ENCODE data around the gene EDARADD. TPM values are rescaled to one million over a fixed set of nuclear protein-coding genes. Genes with fewer than 3 reads are reported as not detected.
"Not testable (repeated sequence)": the region's sequence is repeated elsewhere in the genome, so short reads cannot be mapped to it uniquely, and the experiment has no call there.

The EDARADD gene
- total RNA-seq, 2 experiments from 2014 or later, result 1.6 TPM

GRCh38 chr1:236502972-236503639, 109.0 kb downstream of the EDARADD start:
- H3K4me1 Mint-ChIP-seq, result peaks cover 9% of the 10 kb centered on the region
- H3K27me3 Mint-ChIP-seq, result peaks cover 5% of the 10 kb centered on the region
- H3K4me3 Mint-ChIP-seq, result peak overlapping the region; percentile 50
- H3K27ac Mint-ChIP-seq, result peak overlapping the region; percentile 8
- no peaks in the 10 kb centered on the region for H3K9me3 Mint-ChIP-seq
- H3K36me3 Mint-ChIP-seq, result no peaks in the 10 kb centered on the region
- DNase-seq, result no peak

GRCh38 chr1:236504338-236504737, 110.3 kb downstream of the EDARADD start:
- H3K27me3 Mint-ChIP-seq, DNase-seq, H3K4me3 Mint-ChIP-seq, H3K27ac Mint-ChIP-seq, H3K36me3 Mint-ChIP-seq, H3K9me3 Mint-ChIP-seq: not testable (repeated sequence)
- peaks cover 13% of the 10 kb centered on the region for H3K4me1 Mint-ChIP-seq

GRCh38 chr1:236507022-236507700, 113.1 kb downstream of the EDARADD start:
- H3K9me3 Mint-ChIP-seq, result no peaks in the 10 kb centered on the region
- no peak overlapping the region for H3K27ac Mint-ChIP-seq

GRCh38 chr1:236508593-236509027, 114.5 kb downstream of the EDARADD start:
- Mint-ChIP-seq H3K4me3 (no peak overlapping the region), H3K9me3 (no peaks in the 10 kb centered on the region), H3K27me3 (peaks cover 6% of the 10 kb centered on the region), H3K4me1 (peaks cover 3% of the 10 kb centered on the region), H3K27ac (no peak overlapping the region), H3K36me3 (no peaks in the 10 kb centered on the region)
- DNase-seq, result no peak

More at GRCh38 chr1:236507022-236507700, 113.1 kb downstream of the EDARADD start:
- Mint-ChIP-seq H3K4me1 (peaks cover 13% of the 10 kb centered on the region), H3K4me3 (no peak overlapping the region), H3K27me3 (peaks cover 11% of the 10 kb centered on the region), H3K36me3 (no peaks in the 10 kb centered on the region)
- DNase-seq, result no peak

GRCh38 chr1:236509203-236509602, 115.1 kb downstream of the EDARADD start:
- Mint-ChIP-seq H3K36me3 (no peaks in the 10 kb centered on the region), H3K27me3 (peaks cover 6% of the 10 kb centered on the region), H3K27ac (no peak overlapping the region), H3K4me3 (no peak overlapping the region), H3K9me3 (no peaks in the 10 kb centered on the region), H3K4me1 (peaks cover 3% of the 10 kb centered on the region)
- DNase-seq, result no peak

GRCh38 chr1:236509647-236510401, 115.7 kb downstream of the EDARADD start:
- DNase-seq, result no peak
- Mint-ChIP-seq H3K27ac (no peak overlapping the region), H3K9me3 (no peaks in the 10 kb centered on the region), H3K4me1 (peaks cover 3% of the 10 kb centered on the region), H3K4me3 (no peak overlapping the region), H3K27me3 (peaks cover 6% of the 10 kb centered on the region), H3K36me3 (no peaks in the 10 kb centered on the region)

- Mint-ChIP-seq H3K9me3 (no peaks in the 10 kb centered on the region), H3K27ac (no peak overlapping the region), H3K36me3 (no peaks in the 10 kb centered on the region), H3K4me3 (no peak overlapping the region), H3K27me3 (peaks cover 6% of the 10 kb centered on the region), H3K4me1 (peaks cover 9% of the 10 kb centered on the region)
- DNase-seq, result no peak
Observed at GRCh38 chr1:236511735-236512418, 117.8 kb downstream of the EDARADD start.

GRCh38 chr1:236514703-236515442, 120.8 kb downstream of the EDARADD start:
- no peaks in the 10 kb centered on the region for H3K9me3 Mint-ChIP-seq
- H3K36me3 Mint-ChIP-seq, result no peaks in the 10 kb centered on the region
- H3K4me3 Mint-ChIP-seq, result no peak overlapping the region

GRCh38 chr1:236515443-236515958, 121.4 kb downstream of the EDARADD start:
- Mint-ChIP-seq H3K9me3 (no peaks in the 10 kb centered on the region), H3K36me3 (no peaks in the 10 kb centered on the region), H3K27ac (no peak overlapping the region), H3K27me3 (no peaks in the 10 kb centered on the region), H3K4me3 (no peak overlapping the region), H3K4me1 (peaks cover 7% of the 10 kb centered on the region)
- DNase-seq, result no peak

More at GRCh38 chr1:236514703-236515442, 120.8 kb downstream of the EDARADD start:
- no peak for DNase-seq
- Mint-ChIP-seq H3K4me1 (peaks cover 7% of the 10 kb centered on the region), H3K27ac (no peak overlapping the region), H3K27me3 (no peaks in the 10 kb centered on the region)

- Mint-ChIP-seq H3K27ac (no peak overlapping the region), H3K36me3 (no peaks in the 10 kb centered on the region), H3K27me3 (no peaks in the 10 kb centered on the region), H3K9me3 (no peaks in the 10 kb centered on the region), H3K4me3 (peak overlapping the region; percentile 49), H3K4me1 (peaks cover 7% of the 10 kb centered on the region)
- no peak for DNase-seq
Observed at GRCh38 chr1:236516929-236517704, 123.0 kb downstream of the EDARADD start.

- no peak overlapping the region for H3K4me3 Mint-ChIP-seq
- no peaks in the 10 kb centered on the region for H3K36me3 Mint-ChIP-seq
- H3K4me1 Mint-ChIP-seq, result peaks cover 11% of the 10 kb centered on the region
- H3K27me3 Mint-ChIP-seq, result no peaks in the 10 kb centered on the region
- no peak overlapping the region for H3K27ac Mint-ChIP-seq
- no peak for DNase-seq
- H3K9me3 Mint-ChIP-seq, result no peaks in the 10 kb centered on the region
Observed at GRCh38 chr1:236518322-236518721, 124.2 kb downstream of the EDARADD start.

GRCh38 chr1:236520445-236521005, 126.4 kb downstream of the EDARADD start:
- H3K4me1 Mint-ChIP-seq, result peaks cover 13% of the 10 kb centered on the region
- peaks cover 5% of the 10 kb centered on the region for H3K36me3 Mint-ChIP-seq
- no peak overlapping the region for H3K27ac Mint-ChIP-seq
- no peaks in the 10 kb centered on the region for H3K27me3 Mint-ChIP-seq
- no peaks in the 10 kb centered on the region for H3K9me3 Mint-ChIP-seq
- H3K4me3 Mint-ChIP-seq, result no peak overlapping the region
- no peak for DNase-seq

- Mint-ChIP-seq H3K4me3 (peak overlapping the region; percentile 97), H3K36me3 (peaks cover 10% of the 10 kb centered on the region), H3K27ac (peak overlapping the region; percentile 98), H3K9me3 (no peaks in the 10 kb centered on the region), H3K4me1 (peaks cover 6% of the 10 kb centered on the region), H3K27me3 (no peaks in the 10 kb centered on the region)
- DNase-seq, result no peak
Observed at GRCh38 chr1:236522937-236523703, 129.0 kb downstream of the EDARADD start.

Measured in activated naive CD8-positive, alpha-beta T cell treated with anti-CD3 and anti-CD28 coated beads for 36 hours (primary cell).